GM18909 (cell line): ENCODE data around the gene TLE1.
"Not testable (repeated sequence)": the region's sequence is repeated elsewhere in the genome, so short reads cannot be mapped to it uniquely, and the experiment has no call there.

ENCODE experiments used
- ATAC-seq: cut with Tn5 transposase; IDR thresholded peaks from one replicate; pipeline ENCODE4 v1.9.1; 2021; ENCODE audit warnings: mild to moderate bottlenecking; ENCODE audit not compliant: unreplicated experiment, poor library complexity

The TLE1 gene

GRCh38 chr9:81656871-81657337 is 32.4 kb downstream of the TLE1 start:
- no peak for ATAC-seq

- peak; percentile 90 for ATAC-seq
Observed at GRCh38 chr9:81656004-81656403, 33.3 kb downstream of the TLE1 start.

- no peak for ATAC-seq
Observed at GRCh38 chr9:81653240-81653639, 36.1 kb downstream of the TLE1 start.

GRCh38 chr9:81652058-81652687 is 37.2 kb downstream of the TLE1 start:
- ATAC-seq = no peak

- ATAC-seq = no peak
Observed at GRCh38 chr9:81650586-81651515, 38.5 kb downstream of the TLE1 start.

- ATAC-seq = no peak
Observed at GRCh38 chr9:81649475-81650240, 39.7 kb downstream of the TLE1 start.

GRCh38 chr9:81648891-81649290 is 40.5 kb downstream of the TLE1 start:
- ATAC-seq = no peak

- no peak for ATAC-seq
Observed at GRCh38 chr9:81646337-81646736, 43.0 kb downstream of the TLE1 start.

GRCh38 chr9:81644513-81644912 is 44.8 kb downstream of the TLE1 start:
- not testable (repeated sequence) for ATAC-seq

- no peak for ATAC-seq
Observed at GRCh38 chr9:81637276-81637675, 52.1 kb downstream of the TLE1 start.

- ATAC-seq = no peak
Observed at GRCh38 chr9:81636255-81636599, 53.1 kb downstream of the TLE1 start.

GRCh38 chr9:81635521-81636254 is 53.7 kb downstream of the TLE1 start:
- no peak for ATAC-seq

GRCh38 chr9:81634915-81635516 is 54.3 kb downstream of the TLE1 start:
- no peak for ATAC-seq

- no peak for ATAC-seq
Observed at GRCh38 chr9:81633952-81634854, 55.1 kb downstream of the TLE1 start.

GRCh38 chr9:81632599-81632998 is 56.7 kb downstream of the TLE1 start:
- ATAC-seq = no peak

GRCh38 chr9:81631218-81631745 is 58.1 kb downstream of the TLE1 start:
- no peak for ATAC-seq

- ATAC-seq = no peak
Observed at GRCh38 chr9:81629440-81629839, 59.9 kb downstream of the TLE1 start.

- no peak for ATAC-seq
Observed at GRCh38 chr9:81628897-81629296, 60.5 kb downstream of the TLE1 start.

- no peak for ATAC-seq
Observed at GRCh38 chr9:81627481-81627880, 61.9 kb downstream of the TLE1 start.
